CD4-positive, alpha-beta T cell treated with Interleukin-12 subunit alpha and Interleukin-12 subunit beta, for 1 hour (primary cell): Measurements from ENCODE around the gene COA8.

Source experiments
- DNase-seq: peaks from one replicate; pipeline ENCODE4 v3.0.0-alpha.2; 2020

Gene COA8

DNA sequence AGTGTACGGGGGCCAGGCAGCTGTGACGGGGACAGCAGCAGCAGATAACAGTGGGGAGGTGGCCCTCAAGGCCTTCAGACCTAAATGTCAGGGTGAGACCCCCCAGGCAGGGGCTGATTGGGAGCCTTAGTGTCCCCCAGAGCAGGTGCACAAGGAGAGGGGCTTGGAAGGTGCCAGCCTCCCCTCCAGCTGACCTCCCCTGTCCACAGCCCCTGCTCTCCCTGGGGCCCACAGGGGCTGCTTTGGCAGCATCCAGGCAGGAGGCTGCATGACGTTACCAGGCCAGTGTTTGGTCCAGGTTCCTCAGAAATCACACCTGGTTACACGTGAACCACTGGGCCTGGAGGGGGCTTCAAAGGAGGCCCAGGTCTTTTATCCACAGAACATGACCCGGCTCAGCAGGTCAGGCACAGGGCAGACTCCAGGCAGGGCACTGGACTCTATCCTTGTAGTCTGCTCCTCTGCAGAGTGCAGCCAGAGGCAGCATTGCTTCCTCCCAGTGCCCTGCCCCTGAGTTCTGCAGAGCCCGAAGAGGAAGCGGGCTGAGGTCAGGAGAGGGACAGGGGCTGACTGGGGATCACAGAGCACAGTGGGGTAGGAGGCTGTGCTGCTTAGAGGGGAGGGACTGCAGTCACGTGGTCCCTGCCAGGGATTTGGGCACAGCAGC is 36.4 kb upstream of the COA8 start:
- no peak for DNase-seq

DNA sequence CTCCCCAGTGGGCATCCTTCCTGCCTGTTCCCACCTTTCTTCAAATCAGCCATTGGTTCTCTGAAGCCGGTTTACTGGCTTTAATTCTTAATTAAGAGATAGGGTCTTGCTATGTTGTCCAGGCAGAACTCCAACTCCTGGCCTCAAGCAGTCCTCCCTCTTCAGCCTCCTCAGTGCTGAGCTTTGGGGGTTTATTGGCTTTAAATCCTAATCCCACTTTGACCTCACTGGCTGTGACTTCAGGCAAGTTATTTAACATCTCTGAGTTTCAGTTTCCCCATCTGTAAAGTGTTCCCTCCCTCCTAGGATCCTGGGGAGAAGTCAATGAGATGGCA is 35.9 kb upstream of the COA8 start:
- DNase-seq, result no peak

DNA sequence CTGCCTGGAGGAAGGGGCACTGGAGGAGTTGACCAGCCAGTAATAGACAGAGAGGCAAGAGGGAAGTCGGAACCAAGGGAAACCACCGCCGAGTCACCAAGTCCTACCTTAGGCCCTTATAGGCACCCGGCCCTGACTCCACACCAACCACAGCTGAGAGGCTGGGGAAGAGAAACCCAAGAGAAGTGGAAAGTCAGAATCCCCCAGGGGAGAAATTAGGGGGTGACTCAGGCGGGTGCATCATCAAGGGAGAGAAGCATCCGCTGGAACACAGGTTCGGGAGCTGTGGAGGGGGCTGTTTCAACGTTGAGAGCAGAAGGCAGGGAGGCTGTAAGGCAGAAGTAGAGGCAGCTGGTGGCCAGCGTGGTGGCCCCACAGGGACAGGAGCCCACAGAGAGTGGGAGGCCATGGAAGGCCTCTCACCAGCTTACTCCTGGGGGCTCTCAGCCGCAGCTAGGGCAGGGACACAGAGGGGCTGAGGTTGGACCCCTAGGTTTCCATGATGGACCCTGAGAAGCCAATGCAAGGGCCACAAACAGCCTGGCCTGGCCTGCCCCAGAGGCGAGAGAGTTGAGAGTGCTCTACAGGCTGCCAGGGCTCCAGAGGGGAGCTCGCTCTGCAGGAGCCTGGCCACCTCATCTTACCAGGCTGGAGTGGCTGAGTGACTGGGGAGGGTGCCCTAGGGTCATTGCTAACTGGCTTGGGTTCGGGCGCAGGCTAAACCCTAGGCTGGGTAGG is 35.2 kb upstream of the COA8 start:
- peak; percentile 14 for DNase-seq

DNA sequence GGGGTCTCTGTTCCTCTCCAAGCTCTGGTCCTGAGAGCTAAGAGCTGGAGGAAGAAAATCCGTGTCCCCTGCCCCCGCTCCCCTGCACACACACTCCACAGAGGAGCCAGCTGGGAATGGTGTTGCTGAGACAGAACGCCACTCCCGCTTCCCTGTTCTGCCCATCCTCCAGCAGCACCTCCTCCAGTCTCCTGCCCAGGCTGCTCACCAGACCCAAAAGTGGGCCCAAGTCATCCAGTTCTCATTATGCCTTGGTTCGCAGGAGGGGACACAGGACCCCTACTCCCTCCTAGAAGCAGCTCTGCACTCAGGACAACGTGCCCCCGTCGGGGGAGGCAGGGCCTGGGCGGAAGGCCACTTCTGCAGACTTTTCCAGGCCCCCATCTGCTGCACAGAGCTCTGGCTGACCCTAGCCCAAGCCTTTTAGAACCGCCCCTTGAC is 34.6 kb upstream of the COA8 start:
- DNase-seq, result no peak

DNA sequence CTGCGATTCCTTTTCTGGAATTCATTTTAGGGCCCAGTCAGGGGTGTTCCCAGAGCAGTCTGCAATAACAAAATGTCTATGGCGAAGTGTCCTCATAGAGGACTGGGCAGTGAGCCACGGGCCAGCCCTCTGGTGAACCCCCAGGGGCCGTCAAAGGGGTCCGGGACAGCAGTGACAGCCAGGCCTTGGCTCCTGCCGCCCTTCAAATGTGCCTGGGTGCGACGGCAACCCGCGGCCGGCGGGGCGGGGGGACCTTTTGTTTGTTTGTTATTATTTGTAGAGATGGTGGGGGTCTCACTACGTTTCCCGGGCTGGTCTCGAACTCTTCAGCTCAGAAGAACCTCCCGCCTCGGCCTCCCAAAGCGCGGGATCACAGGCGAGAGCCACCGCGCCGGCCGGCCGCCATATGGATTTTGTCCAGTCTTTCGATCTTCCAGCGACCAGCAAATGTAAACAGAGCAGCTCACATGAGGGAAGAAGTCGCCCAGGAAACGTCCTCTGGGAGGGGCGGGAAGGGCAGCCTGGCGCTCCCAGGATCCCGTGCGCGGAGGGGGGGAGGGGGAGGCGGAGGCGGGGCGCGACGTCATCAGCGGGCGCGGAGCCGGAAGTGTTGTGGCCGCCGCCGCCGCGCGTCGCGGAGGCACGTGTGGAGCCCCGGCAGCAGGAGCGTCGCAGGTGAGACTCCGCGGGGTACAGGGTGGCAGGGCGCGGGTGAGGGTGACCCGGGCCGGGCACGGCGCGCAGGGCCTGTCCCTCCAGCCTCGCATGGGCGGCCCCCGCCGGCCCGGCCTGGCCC is 34.0 kb upstream of the COA8 start, which contains the start of gene TRMT61A:
Gene TRMT61A (plus strand): TSS at position 610 of the 796 bp plus-strand sequence. CDS start 783 bp downstream, outside the sequence.
- peak; percentile 84 for DNase-seq

DNA sequence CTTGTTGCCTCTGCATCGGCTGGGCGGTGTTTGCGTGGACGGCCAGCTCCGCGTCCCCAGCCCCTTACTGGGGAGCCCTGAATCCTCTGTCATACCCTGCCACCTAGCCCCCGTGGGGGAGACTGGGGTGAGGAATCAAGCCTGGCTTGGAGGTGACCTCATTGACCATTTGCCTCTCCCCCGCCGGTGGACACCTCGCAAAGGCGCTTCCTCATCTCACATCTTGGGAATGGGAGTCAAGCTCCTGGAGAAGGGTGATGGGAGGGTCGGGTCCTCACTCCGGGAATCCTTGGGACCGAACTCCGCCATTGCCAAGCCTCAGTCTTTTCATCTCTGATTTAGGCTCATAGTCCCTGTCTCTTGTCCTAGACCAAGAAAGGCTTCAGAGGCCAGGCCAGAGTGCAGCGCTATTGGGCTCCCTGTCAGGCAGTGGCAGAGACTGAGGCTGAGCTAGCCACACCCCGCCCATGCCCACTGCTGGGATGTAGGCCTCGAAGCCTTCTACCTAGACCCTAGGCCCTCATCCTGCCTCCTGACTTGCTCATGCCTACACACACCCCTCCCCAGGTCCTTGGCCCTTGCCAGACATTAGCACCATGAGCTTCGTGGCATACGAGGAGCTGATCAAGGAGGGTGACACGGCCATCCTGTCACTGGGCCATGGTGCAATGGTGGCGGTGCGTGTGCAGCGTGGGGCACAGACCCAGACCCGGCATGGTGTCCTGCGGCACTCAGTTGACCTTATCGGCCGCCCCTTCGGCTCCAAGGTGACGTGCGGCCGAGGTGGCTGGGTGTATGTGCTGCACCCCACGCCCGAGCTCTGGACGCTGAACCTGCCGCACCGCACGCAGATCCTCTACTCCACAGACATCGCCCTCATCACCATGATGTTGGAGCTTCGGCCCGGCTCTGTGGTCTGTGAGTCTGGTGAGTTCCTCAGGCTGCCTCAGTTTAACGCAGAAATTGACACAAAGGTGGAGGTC is 33.1 kb upstream of the COA8 start:
- DNase-seq, result no peak

DNA sequence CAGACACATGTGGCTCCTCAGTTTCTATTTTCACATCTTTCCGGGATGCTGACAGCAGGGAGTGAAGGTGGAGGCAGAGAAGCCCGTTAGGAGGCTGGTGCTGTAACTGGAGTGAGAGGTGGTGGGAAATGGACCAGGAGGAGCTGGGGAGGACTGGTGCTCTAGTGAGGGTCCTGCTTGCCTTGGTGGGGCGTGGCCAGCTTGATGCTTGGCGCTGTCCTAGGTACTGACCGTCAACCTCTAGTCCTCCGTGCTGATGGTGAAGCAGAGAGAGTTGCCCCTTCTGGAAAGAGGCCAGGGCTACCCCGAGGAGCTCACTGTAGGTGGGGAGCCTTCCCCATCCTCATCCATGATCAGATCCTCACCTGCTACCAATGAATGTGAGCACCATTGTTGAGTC is 32.4 kb upstream of the COA8 start:
- peak; percentile 18 for DNase-seq

DNA sequence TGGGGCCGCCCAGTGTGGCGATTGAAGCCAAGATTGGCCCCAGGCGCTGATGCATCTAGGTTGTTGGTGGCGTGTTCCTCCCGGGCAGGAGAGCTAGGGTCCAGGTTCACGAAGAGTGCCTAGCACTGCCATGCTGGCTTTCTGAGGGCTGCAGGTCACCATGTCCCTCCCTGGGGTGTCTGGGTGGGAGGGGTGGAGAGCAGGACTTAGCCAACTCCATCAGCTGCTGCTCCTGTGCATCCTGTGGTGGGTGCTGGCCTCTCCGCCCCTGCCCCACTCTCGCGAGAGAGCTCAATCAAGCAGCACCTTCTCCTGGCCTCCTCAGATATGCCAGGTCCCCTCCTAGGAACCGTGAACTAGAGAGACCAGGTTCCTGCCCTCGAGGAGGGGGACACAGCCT is 31.9 kb upstream of the COA8 start:
- no peak for DNase-seq

DNA sequence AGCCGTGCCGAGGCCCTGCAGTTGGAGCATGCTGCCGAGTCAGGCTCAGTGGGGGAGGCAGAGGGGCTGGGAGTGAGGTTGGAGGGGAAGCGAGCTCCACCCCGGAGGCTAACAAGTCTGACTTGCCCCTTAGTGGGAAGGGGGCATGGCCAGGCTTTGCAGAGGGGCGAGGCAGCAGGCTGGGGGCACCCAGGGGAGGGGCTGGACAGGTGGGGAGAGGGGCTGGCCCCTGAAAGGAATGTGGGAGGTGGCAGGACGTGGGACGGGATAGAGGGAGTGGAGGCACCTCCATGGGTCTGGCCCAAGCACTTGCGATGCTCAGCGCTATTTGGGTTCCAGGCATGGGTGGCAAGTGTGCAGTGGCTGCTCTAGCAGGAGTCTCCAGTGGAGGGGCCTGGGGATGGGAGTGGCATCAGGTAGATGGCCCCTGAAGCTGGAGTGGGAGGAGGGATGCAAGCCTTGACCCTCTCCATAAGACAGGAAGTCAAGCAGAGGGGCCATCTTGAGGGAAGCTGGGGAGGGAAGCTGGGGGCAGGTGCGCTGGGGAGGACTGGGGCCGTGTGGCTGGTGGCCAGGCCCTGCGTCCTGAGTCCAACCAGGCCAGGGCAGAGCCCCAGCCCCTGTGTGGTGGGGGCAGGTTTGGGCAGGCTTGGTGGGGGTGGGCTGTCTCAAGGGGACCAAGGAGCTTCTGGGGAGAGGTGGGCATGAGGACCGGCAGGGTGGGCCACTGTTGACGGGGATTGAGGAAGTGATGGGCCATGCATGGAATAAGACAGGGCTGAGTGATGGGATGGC is 31.1 kb upstream of the COA8 start:
- no peak for DNase-seq

DNA sequence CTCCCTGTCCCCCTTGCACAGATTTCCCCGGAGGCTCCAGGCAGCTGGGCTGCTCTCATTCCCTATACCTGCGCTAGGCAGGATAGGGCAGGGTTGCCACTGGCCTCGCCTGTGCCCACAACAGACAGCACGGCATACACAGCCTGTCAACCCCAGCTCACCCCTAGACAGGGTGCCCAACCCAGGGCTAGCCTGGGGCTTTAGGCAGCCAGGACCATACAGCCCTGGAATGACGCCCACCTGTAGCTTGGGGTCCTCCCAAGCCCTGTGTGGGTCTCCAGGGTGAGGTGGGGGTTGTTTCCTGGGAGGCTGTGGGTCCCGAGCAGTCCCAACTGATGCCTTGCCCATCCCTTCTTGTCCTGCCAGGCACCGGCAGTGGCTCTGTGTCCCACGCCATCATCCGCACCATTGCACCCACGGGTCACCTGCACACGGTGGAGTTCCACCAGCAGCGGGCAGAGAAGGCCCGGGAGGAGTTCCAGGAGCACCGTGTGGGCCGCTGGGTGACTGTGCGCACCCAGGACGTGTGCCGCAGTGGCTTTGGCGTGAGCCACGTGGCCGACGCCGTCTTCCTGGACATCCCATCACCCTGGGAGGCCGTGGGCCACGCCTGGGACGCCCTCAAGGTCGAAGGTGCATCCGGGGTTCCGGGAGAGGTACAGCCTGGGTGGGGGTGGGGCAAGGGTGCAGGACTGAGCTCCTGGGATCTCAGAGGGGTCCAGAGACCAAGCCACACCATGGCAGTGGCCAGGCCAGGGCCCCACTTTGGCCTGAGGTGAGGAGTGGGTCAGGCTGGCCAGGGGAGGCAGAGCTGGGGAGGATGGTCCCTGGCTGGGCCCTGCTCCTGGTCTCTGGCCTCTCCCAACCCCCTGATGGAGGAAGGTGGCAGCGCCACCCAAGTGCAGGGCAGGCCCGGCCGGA is 30.3 kb upstream of the COA8 start:
- DNase-seq, result no peak

DNA sequence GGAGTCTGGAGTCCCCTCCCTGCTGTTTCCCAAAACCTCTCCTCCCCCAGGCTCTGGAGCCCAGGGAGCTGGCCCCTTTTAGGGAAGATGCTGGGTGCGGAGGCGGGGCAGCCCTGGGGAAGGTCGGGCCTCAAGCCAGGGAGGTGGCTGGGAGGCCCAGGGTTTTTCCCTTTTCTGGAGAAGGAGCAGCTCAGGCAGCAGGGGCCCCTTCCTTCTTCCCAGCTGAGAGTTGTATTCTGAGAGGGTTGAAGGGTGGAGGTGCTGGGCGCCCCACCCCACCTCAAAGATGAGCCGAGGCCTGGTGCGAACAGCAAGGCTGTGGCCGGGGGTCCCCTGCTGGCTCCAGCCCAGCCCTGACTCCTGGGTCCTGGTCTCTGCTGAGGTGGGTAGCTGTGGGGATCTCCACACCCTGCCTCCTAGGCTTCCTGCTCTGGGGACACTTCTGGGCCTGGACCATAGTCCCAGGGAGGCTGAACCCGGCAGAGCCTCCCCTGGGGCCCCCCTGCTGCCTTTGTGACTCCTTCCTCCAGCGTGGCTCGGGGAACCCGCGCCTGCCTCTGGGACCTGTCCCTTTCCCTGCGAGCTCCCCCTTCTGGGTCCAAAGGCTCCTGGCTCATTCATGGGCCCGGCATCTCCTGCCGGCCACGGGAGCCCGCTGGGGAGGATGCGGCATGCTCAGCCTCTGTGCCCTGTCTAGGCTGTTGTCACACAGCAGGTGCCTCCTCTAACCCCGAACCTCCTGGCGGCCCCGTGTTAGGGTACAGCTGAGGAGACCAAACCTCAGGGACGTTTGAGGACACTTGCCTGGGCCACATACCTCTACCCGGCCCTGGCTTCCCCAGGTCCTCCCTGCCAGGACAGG is 29.4 kb upstream of the COA8 start:
- DNase-seq, result no peak

DNA sequence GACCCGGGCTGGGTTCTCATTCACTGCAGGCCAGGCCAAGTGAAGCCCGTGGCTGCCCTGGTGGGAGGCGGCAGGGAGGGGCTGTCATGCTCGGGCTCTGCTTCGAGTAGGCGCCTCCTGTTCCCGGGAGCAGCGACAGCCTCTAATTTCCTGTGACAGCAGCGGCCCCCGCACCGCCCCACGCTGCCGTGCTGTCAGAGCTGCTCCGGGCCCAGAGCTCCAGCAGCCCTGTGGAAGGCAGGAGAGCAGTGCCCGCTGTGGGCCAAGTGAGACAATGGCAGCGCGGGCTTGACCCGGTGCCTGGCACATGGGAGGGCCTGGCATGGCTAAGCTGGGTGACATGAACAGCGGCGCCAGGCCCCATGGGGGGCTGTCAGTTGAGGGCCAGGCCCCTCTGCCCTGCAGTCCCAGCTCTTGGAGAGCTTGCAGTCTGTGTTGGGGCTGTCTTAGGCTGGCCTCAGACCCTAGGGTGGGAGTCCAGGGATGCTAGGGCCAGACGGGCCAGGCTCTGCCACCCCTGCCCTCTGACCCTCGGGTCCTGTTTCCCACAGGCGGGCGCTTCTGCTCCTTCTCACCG is 28.7 kb upstream of the COA8 start:
- DNase-seq, result no peak

DNA sequence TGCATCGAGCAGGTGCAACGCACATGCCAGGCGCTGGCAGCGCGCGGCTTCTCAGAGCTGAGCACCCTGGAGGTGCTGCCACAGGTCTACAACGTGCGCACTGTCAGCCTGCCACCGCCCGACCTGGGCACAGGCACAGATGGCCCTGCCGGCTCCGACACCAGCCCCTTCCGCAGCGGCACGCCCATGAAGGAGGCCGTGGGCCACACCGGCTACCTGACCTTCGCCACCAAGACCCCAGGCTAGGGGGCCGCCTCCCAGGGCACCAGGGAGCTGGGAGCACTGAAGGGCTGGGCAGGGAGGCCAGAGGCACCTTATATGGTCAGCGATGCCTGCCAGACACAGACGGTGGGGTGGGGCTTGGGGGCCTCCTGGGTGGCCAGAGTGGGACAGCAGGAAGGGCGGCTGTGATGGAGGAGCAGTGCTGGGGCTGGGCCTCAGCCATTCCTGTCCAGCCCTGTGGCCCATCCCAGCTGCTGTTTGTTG is 28.1 kb upstream of the COA8 start:
- DNase-seq, result no peak

DNA sequence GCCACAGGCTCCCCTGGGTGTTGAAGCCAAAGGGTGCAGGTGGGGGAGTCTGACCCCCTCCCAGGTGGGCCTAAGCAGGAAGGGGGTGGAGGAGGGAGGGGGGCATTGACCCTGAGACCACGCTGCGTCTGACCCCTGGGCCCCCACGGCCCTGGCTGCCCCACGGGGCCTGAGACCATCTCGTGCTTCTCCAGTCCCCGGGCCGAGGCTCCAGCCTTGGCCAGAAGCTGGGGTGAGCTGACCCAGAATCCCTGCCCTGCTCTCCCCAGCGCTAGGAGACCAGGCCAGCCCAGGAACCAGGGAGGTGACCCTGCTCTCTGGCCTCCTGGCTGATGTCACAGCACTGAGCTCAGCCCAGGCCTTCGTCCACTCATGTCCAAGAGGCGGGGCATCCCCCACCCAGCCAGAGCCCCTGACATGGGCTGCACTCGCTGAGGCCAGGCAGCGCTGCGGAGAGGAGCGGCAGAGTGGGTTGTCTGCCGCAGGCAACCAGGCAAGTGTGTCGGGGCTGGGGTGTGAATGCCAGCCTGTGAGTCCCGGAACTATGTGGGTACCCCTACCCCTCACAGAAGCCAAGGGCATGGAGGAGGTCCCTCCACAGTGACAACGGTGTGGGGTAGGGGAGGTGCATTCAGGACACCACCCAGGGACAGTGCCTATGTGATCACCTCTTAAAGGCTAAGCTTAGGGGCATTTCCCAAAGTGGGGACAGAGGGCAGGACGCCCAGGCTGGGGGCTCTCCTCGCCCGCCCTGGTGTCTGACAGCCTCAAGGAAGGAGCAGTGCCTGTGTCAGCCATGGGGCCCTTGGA is 27.5 kb upstream of the COA8 start:
- DNase-seq, result no peak

DNA sequence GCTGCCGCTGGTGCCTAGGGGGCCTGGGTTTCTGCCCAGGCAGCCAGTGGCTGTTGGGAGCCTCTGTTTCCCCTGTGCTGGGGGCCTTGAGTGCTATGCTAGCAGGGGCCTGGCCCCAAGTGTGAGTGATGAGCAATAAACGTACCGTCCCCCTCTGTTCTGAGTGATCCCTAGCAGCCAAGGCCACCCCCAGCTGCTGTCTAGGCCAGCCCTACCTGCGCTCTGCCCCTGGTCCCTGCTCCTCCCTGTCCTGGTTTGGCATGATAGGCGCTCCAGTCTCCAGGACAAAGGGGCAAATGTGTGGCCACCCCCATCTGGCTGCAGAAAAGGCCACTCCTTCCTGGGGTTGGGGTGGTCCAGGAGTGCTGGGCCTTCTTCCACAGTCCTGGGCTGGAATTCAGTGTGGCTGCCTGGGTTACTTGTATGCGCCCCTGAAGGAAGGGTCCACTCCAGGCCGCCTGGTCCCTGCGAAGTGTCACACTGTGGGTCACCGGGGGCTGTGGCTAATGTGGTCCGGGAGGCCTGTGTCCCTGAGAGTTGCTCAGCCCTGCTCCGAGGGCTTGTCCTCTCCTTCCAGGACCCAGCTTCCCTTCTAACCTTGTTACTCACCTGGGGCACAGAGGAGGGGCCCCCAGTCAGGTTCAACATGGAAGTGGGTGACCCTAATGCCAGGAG is 26.7 kb upstream of the COA8 start:
- no peak for DNase-seq

DNA sequence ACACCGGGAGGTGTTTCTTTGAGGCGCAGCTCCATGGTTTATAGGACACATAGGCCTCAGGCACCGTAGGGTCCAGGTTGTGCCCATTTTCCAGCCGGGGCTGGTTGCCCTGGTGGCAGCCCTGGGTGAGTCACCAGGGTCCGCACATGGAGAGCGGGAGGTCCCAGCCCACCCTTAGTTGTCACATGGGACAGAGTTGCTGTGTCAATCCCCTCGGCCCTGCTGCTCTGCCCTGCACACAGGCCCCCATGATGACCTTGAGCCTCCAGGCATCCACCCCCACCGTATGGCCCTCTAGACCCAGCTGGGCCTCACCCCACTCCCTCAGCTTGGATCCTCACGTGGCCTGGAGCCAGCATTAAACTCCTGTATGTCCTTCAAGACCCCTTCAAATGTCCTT is 26.1 kb upstream of the COA8 start:
- DNase-seq, result no peak

DNA sequence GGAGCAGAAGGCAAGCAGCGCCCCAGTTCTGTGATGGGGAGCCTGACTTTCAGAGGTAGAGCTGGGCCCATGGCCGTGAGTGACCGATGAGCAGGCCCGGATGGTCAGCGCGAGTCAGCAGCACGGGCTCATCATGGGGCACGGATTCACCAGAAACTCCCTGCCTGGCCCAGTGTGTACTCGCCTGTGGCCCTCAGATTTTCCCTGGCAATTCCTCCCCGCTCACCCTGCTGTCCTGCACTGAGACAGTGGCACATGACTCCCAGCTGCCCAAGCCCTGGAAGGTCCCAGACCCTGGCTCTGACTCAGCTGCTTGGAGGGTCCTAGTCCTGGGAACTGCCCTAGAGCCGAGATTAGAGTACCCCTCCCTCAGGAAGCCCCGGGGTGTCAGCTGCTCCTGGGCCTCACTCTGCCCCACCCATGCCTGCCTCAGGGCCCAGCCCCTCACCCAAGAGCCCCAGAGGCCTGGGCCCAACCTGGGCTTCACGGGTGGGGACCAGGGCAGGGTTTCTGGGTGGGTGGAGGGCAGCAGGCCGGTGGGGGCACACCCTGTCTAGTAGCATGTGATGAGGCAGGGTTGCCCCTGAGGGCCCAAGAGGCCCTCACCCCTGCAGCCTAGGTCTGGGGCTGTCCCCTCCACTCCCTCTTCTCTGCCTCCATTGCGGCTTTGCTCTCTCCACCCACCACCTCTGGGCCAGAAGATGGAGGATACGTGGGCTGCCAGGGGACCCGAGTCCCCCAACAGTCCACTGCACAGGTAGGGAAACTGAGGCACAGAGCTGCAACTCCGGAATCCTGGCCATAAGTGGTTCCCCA is 25.4 kb upstream of the COA8 start:
- no peak for DNase-seq
